Endothelial cell of umbilical vein (primary cell): ENCODE results near the gene CORO6. TPM values are rescaled to one million over a fixed set of nuclear protein-coding genes. Genes with fewer than 3 reads are reported as not detected.

ENCODE experiments used
- BruUV-seq: library from RNA; stranded (reverse); fragments of 400-500 nt; replicated peaks from 2 replicates; lab custom pipeline; 2021; lab: Mats Ljungman, UMichigan
- CTCF ChIA-PET: fragments of 300-600, 350-600 bp; sonication (Branson Sonifier 250); formaldehyde crosslinking; loops from one replicate; lab custom pipeline; 2021; ENCODE audit warnings: antibody characterized with exemption, inconsistent platforms; lab: Charles Lee
- POLR2A ChIA-PET: fragments of 300-600, 350-600 bp; sonication (Branson Sonifier 250); formaldehyde crosslinking; loops from one replicate; lab custom pipeline; 2021; ENCODE audit warnings: antibody characterized with exemption, inconsistent platforms; lab: Charles Lee
- DNase-seq: peaks from one replicate; pipeline ENCODE4 v3.0.0-alpha.2; 2011; ENCODE audit warnings: low read depth, low spot score
- FAIRE-seq: peaks from 2 replicates; lab custom pipeline; 2011; peaks lifted over from hg19 to GRCh38; lab: Jason Lieb, UNC
- H2AFZ ChIP-seq: 2 replicates; pipeline ENCODE4 v1.6.0; 2012; ENCODE audit warnings: low read depth, low read length, control low read depth, inconsistent platforms
- H3K27ac ChIP-seq: 2 replicates; pipeline ENCODE4 v1.5.1; 2011; ENCODE audit warnings: low read depth, mild to moderate bottlenecking, control low read depth, low read length, moderate library complexity; ENCODE audit not compliant: insufficient read depth
- H3K27me3 ChIP-seq, 2 experiments: 2 replicates each; pipeline versions ENCODE4 v1.6.0 to v1.6.1; 2011; ENCODE audit warnings: low read length in 2 of 2, mixed read lengths in 1 of 2; ENCODE audit not compliant: control insufficient read depth in 2 of 2, insufficient read depth in 2 of 2
- H3K36me3 ChIP-seq, 2 experiments: 2 replicates in 1 of 2; 3 replicates in 1 of 2; pipeline ENCODE4 v1.5.1; 2011; ENCODE audit warnings: low read length in 2 of 2, mild to moderate bottlenecking in 1 of 2, moderate library complexity in 1 of 2; ENCODE audit not compliant: control insufficient read depth in 2 of 2, insufficient read depth in 2 of 2; ENCODE audit errors: extremely low read depth in 1 of 2
- H3K4me1 ChIP-seq: 3 replicates; pipeline ENCODE4 v1.5.1; 2011; ENCODE audit warnings: mild to moderate bottlenecking, low read length; ENCODE audit not compliant: control insufficient read depth, insufficient read depth; ENCODE audit errors: extremely low read depth
- H3K4me2 ChIP-seq: 2 replicates; pipeline ENCODE4 v1.6.1; 2011; ENCODE audit warnings: low read length, control low read depth, mixed read lengths; ENCODE audit not compliant: insufficient read depth
- H3K4me3 ChIP-seq, 3 experiments: fragments of 200-600 bp in 1 of 3; sonication (generic), shearing (Covaris generic) in 1 of 3; replicated peaks in 1 of 3; 2 replicates each; pipeline ENCODE4 v1.5.1; 2011 to 2016; ENCODE audit warnings: control low read depth in 3 of 3, low read length in 3 of 3, mild to moderate bottlenecking in 2 of 3, inconsistent platforms in 1 of 3, low read depth in 1 of 3, moderate library complexity in 1 of 3; ENCODE audit not compliant: insufficient read depth in 1 of 3
- H3K79me2 ChIP-seq: 2 replicates; pipeline ENCODE4 v1.6.0; 2012; ENCODE audit warnings: low read length, inconsistent platforms; ENCODE audit not compliant: control insufficient read depth, insufficient read depth
- H3K9ac ChIP-seq: replicated peaks from 2 replicates; pipeline ENCODE3; 2011; ENCODE audit warnings: low read length, control low read depth; ENCODE audit not compliant: insufficient read depth; ENCODE audit errors: extremely low read depth
- H3K9me1 ChIP-seq: replicated peaks from 3 replicates; pipeline ENCODE4 v1.6.0; 2011; ENCODE audit warnings: mild to moderate bottlenecking, low read length; ENCODE audit not compliant: control insufficient read depth, insufficient read depth; ENCODE audit errors: extremely low read depth
- H3K9me3 ChIP-seq: replicated peaks from 2 replicates; pipeline ENCODE4 v1.5.1; 2012; ENCODE audit warnings: low read length, inconsistent platforms; ENCODE audit not compliant: control insufficient read depth, insufficient read depth
- H4K20me1 ChIP-seq: replicated peaks from 2 replicates; pipeline ENCODE3; 2011; ENCODE audit warnings: mild to moderate bottlenecking, low read length; ENCODE audit not compliant: control insufficient read depth, insufficient read depth; ENCODE audit errors: extremely low read depth
- EZH2 ChIP-seq: IDR thresholded peaks from 2 replicates; pipeline ENCODE4 v1.6.1; 2012; ENCODE audit warnings: borderline replicate concordance, low read depth, mild to moderate bottlenecking, moderate library complexity, low read length, inconsistent platforms; ENCODE audit not compliant: severe bottlenecking
- FOS ChIP-seq: IDR thresholded peaks from 2 replicates; pipeline ENCODE4 v1.6.1; 2011; ENCODE audit warnings: mild to moderate bottlenecking, low read length, moderate library complexity, borderline replicate concordance; ENCODE audit not compliant: insufficient read depth
- GATA2 ChIP-seq: IDR thresholded peaks from 2 replicates; pipeline ENCODE4 v1.7.0; 2011; ENCODE audit warnings: low read depth, mild to moderate bottlenecking, moderate library complexity, mixed read lengths, low read length; ENCODE audit not compliant: insufficient read length, insufficient read depth
- JUN ChIP-seq: IDR thresholded peaks from 2 replicates; pipeline ENCODE4 v1.6.1; 2011; ENCODE audit warnings: borderline replicate concordance, low read depth; ENCODE audit not compliant: insufficient read length, insufficient read depth
- MAX ChIP-seq: IDR thresholded peaks from 2 replicates; pipeline ENCODE4 v1.6.1; 2011; ENCODE audit not compliant: insufficient read depth, insufficient read length
- MYC ChIP-seq: IDR thresholded peaks from one replicate; pipeline ENCODE4 v1.6.1; 2011; ENCODE audit warnings: mild to moderate bottlenecking, low read depth, low read length
- POLR2A ChIP-seq: IDR thresholded peaks from 2 replicates; pipeline ENCODE4 v1.6.1; 2012; ENCODE audit warnings: low read depth, mild to moderate bottlenecking, control low read depth, low read length
- POLR2AphosphoS5 ChIP-seq: IDR thresholded peaks from 2 replicates; pipeline ENCODE4 v1.6.1; 2012; ENCODE audit warnings: low read depth, mild to moderate bottlenecking, control low read depth, low read length, moderate library complexity; ENCODE audit not compliant: insufficient read depth
- dilution Hi-C: fragments of 300-500 bp; cut with MboI; formaldehyde crosslinking; loops from one replicate; pipeline ENCODE4 v1.15.0; 2019; ENCODE audit warnings: low sequenced_read_pairs; ENCODE audit not compliant: extremely low pct_ligation_motif_present
- intact Hi-C: fragments of 100-400 bp; cut with micrococcal nuclease; formaldehyde crosslinking; loops from one replicate; pipeline ENCODE4 v1.10.0; 2022
- polyA plus RNA-seq, 4 experiments: library from polyadenylated mRNA; depleted of rRNA in 3 of 4; stranded (reverse) in 3 of 4; unstranded in 1 of 4; fragments of >200 nt; gene quantifications; 2 replicates each; pipeline versions ENCODE4 v1.2.1 to v1.2.3, GENCODE V29; 2011 to 2012; ENCODE audit warnings: missing spikeins in 1 of 4
- total RNA-seq: library from RNA; stranded (reverse); gene quantifications from 2 replicates; pipeline ENCODE4 v1.2.3, GENCODE V29; 2021
- TF ChIP-seq, protein P1 (sequence below), 2 donors: IDR thresholded peaks; 1 replicate in 1 of 2; 2 replicates in 1 of 2; pipeline ENCODE4 v1.5.1; 2011; ENCODE audit warnings: low read length in 2 of 2, mild to moderate bottlenecking in 2 of 2, moderate library complexity in 2 of 2, control low read depth in 1 of 2, inconsistent platforms in 1 of 2, low read depth in 1 of 2; ENCODE audit not compliant: insufficient read depth in 1 of 2; ENCODE audit errors: extremely low read depth in 1 of 2

The CORO6 gene
- total and polyA plus RNA-seq, 2 donors (not counting 3 experiments of a cell fraction or from before 2014, with no cell fraction given): 10.7 to 14.7 TPM

- intact Hi-C loops: no loop called here
- BruUV-seq: no TSS peak
- Histone ChIP-seq H3K4me2 (no peak overlapping the region), H3K27me3 (no peaks in the 10 kb centered on the region), H3K27ac (no peak overlapping the region), H2AFZ (no peak overlapping the region), H3K9ac (no peak overlapping the region), H3K36me3 (peaks cover 24 to 62% of the 10 kb centered on the region in 2 experiments), H3K9me3 (no peaks in the 10 kb centered on the region), H3K9me1 (no peaks in the 10 kb centered on the region), H3K4me1 (peaks cover 3% of the 10 kb centered on the region), H4K20me1 (no peaks in the 10 kb centered on the region), H3K4me3 (no peak overlapping the region), H3K79me2 (peaks cover 12% of the 10 kb centered on the region)
- DNase-seq (no peak), FAIRE-seq (no peak)
- CTCF ChIA-PET: interaction anchor here (1.1 to 9.4 kb wide), 6 partner anchors 15 to 516 kb away, joined by 3 to 152 read pairs (median 8); partner anchors contain the start of gene ANKRD13B
- no peak for TF ChIP-seq FOS
- TF ChIP-seq MAX: no peak
- TF ChIP-seq GATA2: no peak
- POLR2A ChIA-PET: no interaction called here
- dilution Hi-C loops: no loop called here
Observed at GRCh38 chr17:29577385-29578211, 45.1 kb downstream of the CORO6 start.

DNA sequence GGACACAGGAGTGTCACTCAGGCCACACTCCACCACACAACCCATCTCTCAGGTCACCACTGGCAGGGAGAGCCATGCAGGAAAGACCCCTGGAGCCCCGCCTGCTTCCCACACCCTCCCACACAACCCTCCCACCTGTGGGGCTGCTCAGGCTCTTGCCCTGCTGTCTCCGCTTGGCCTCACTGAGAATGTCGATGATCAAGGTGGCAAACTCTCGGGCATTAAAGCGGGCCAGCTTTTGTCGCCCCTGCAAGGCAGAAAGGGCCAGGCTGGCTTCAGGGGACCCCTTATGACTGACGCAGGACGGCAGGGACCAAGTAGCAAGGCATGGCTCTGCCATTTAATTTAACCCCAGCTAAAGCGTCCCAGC is 45.7 kb downstream of the CORO6 start:
- no peak overlapping the region for H3K4me3 ChIP-seq
- POLR2A ChIA-PET: no interaction called here
- H3K9ac ChIP-seq: no peak overlapping the region
- H3K79me2 ChIP-seq: peaks cover 6% of the 10 kb centered on the region
- H3K27me3 ChIP-seq: no peaks in the 10 kb centered on the region
- H3K9me1 ChIP-seq: no peaks in the 10 kb centered on the region
- no peaks in the 10 kb centered on the region for H4K20me1 ChIP-seq
- H3K27ac ChIP-seq: no peak overlapping the region
- no TSS peak for BruUV-seq
- dilution Hi-C loops: no loop called here
- no peak for DNase-seq
- H3K9me3 ChIP-seq: no peaks in the 10 kb centered on the region
- CTCF ChIA-PET: interaction anchor here (1.1 to 9.4 kb wide), 6 partner anchors 16 to 516 kb away, joined by 3 to 152 read pairs (median 8); partner anchors contain the start of gene ANKRD13B
- peaks cover 3% of the 10 kb centered on the region for H3K4me1 ChIP-seq
- intact Hi-C loops: no loop called here
- TF ChIP-seq EZH2 (no peak), POLR2A (no peak), MYC (no peak), MAX (no peak), FOS (no peak), POLR2AphosphoS5 (no peak), JUN (no peak), GATA2 (no peak)
- TF ChIP-seq, protein P1, sequence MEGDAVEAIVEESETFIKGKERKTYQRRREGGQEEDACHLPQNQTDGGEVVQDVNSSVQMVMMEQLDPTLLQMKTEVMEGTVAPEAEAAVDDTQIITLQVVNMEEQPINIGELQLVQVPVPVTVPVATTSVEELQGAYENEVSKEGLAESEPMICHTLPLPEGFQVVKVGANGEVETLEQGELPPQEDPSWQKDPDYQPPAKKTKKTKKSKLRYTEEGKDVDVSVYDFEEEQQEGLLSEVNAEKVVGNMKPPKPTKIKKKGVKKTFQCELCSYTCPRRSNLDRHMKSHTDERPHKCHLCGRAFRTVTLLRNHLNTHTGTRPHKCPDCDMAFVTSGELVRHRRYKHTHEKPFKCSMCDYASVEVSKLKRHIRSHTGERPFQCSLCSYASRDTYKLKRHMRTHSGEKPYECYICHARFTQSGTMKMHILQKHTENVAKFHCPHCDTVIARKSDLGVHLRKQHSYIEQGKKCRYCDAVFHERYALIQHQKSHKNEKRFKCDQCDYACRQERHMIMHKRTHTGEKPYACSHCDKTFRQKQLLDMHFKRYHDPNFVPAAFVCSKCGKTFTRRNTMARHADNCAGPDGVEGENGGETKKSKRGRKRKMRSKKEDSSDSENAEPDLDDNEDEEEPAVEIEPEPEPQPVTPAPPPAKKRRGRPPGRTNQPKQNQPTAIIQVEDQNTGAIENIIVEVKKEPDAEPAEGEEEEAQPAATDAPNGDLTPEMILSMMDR (IDR thresholded peaks at IDR 0.05; ENCODE audit: extremely low read depth in 1 of 2, insufficient read depth in 1 of 2, low read depth in 1 of 2, low read length in 2 of 2): no peak
- no peak for FAIRE-seq
- H3K4me2 ChIP-seq: no peak overlapping the region
- H3K36me3 ChIP-seq: peaks cover 24 to 59% of the 10 kb centered on the region in 2 experiments
- no peak overlapping the region for H2AFZ ChIP-seq
